LNCAP (cell line): ENCODE data around the gene PKN2.

ENCODE experiments used
- TF ChIP-seq, protein P1 (sequence below): fragments of 450-650 bp; IDR thresholded peaks from 2 replicates; pipeline ENCODE4 v1.5.1; 2017; ENCODE audit warnings: mild to moderate bottlenecking

The PKN2 gene

GRCh38 chr1:88867743-88868521 lies 183.9 kb downstream of the PKN2 start:
- TF ChIP-seq, protein P1, sequence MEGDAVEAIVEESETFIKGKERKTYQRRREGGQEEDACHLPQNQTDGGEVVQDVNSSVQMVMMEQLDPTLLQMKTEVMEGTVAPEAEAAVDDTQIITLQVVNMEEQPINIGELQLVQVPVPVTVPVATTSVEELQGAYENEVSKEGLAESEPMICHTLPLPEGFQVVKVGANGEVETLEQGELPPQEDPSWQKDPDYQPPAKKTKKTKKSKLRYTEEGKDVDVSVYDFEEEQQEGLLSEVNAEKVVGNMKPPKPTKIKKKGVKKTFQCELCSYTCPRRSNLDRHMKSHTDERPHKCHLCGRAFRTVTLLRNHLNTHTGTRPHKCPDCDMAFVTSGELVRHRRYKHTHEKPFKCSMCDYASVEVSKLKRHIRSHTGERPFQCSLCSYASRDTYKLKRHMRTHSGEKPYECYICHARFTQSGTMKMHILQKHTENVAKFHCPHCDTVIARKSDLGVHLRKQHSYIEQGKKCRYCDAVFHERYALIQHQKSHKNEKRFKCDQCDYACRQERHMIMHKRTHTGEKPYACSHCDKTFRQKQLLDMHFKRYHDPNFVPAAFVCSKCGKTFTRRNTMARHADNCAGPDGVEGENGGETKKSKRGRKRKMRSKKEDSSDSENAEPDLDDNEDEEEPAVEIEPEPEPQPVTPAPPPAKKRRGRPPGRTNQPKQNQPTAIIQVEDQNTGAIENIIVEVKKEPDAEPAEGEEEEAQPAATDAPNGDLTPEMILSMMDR = no peak

DNA sequence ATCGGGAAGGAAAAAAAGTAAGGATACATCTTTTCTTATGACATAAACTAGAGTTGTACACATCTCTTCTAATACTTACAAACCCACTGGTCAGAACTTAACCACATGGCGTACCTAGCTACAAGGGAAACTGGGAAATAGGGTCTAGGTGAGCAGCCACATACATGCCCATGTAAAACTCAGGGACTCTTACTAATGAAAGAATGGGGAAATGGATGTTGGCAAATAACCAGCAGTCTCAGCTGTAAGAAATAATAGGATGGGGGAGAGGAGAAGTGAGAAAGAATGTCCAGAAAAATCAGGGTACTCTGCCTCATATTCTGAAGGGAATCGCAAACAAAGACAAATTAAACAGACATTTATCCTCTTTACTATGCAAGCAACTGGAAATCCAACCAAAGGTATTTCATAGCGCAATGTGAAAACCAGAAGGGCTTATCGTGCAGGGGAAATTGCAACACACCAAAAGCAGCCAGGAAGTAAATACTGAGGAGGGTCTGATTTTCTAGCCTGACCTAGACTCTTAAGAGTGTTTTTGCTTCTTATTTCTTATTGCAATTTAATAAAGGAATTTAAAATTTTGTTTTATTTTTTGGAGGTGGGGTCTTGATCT lies 189.8 kb downstream of the PKN2 start:
- TF ChIP-seq, protein P1 = no peak

DNA sequence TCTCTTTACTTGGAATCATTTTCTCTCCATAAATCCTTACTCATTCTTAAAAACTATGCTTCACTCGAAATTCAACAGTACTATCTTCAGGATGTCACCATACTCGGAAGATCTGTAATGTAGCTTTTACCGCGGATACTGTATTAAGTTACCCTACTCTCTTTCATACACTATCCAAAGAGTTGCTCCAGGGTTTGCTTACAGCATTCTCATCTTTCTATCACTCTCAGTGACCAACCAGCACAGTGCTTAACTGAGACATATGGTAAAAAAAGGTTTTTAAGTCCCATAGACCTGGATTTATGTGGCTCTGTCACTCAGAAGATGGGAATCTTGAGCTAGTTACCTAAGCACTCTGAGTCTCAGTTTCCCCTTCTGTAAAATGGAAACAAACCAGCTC lies 191.5 kb downstream of the PKN2 start:
- TF ChIP-seq, protein P1 = no peak

DNA sequence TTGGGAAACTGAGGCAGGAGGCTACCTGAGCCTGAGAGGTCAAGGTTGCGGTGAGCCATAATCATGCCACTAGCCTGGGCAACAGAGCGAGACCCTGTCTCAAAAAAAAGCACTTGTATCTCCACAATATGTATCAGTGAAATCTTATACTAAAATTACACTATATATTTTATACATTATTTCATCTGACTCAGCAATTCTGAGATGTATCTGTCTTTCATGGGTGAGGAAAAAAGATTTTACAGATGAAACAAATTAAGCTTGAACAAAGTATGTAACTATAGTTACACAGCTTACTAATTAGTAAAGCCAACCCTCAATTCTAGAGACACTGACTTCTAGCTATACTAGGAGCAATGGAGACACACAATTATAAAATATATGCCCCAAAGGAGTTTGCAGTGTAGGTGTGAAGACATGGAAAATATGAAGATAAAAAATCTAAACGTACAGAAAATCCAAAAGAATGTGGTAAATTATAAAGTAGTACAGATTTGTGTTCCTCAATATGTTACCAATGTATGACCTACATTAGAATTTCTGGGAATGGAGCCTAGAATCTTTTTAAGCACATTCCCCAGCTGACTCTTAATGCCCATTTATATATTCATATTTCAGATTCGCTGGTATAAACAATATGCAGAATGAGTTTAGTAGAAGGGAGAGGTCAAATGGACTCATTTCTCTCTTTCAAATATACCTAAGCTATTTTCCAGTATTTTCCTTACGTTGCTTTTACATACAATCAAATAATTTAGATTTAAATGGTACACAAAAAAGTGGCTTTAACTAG lies 192.7 kb downstream of the PKN2 start:
- TF ChIP-seq, protein P1 = no peak

- TF ChIP-seq, protein P1 = peak; percentile 58; the same call in 1 of the 2 replicates
These were observed 193.3 kb downstream of the PKN2 start for GRCh38 chr1:88877382-88877825.

DNA sequence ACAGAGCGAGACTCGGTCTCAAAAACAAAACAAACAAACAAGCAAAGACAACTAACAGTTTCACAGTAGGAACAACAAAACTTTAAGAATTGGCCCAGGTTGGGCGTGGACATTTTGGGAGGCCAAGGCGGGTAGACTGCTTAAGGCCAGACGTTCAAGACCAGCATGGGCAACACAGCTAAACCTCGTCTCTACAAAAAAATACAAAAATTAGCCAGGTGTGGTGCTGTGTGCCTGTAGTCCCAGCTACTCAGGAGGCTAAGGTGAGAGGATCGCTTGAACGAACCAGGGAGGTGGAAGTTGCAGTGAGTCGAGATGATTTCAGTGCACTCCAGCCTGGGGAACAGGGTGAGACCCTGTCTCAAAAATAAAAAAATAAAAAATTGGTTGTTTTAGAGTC lies 193.8 kb downstream of the PKN2 start:
- TF ChIP-seq, protein P1 = no peak

DNA sequence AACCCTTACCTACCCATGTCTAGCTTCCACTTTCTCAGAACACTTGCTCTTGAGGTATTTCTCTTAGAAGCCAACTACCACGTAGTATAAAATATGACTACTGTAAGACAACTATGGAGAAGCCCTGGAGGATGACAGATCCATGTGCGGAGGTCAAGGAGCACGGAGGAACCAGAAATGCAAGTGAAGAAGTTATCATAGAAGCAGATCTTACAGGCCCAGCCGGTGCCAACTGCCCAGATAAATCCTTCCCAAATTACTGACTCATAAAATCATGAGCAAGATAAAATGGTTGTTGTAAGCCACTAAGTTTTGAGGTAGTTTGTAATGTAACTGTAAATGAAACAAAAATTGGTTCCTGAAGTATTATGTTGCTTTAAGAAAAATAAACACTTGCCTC lies 194.7 kb downstream of the PKN2 start:
- TF ChIP-seq, protein P1 = no peak
